GM19463 (cell line): ENCODE results near the gene MRPL36.
"Not testable (repeated sequence)": the region's sequence is repeated elsewhere in the genome, so short reads cannot be mapped to it uniquely, and the experiment has no call there.

Experiments
- ATAC-seq: cut with Tn5 transposase; IDR thresholded peaks from one replicate; pipeline ENCODE4 v1.9.1; 2021; ENCODE audit warnings: mild to moderate bottlenecking, moderate library complexity; ENCODE audit not compliant: unreplicated experiment

Gene MRPL36

DNA sequence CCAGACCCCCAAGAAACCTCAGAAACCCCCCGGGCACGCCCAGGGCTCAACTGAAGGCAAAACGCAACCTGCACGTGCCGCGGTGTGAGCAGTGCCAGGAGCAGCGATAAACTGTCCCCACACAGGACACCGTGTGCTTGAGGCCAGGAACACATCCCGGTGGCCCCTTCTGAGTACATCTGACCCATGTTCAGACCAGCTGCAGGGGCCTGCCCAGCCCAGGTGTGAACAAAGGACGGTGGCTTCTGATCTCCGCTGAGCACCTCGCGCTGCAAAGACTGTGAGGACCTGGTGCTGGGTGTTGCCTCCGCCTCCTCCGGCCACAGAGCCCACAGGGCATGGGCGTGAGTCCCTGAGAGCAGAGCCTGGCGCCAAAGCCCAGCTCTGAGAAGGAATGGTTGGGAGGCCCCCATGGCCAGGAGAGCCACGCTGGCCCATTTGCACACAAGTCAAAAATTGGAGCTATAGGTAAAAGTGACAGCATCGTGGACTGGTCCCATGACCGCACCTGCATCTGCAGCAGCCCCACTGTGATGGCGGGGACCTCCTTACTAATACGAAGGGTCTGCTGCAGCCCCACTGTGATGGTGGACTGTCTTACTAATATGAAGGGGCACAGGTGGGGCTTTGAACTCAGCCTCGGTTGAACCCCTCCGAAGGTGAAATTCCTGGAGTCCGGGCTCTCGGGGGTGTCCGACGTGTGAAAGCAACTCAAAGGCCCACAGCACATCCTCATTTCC is 33.0 kb upstream of the MRPL36 start:
- ATAC-seq: no peak

DNA sequence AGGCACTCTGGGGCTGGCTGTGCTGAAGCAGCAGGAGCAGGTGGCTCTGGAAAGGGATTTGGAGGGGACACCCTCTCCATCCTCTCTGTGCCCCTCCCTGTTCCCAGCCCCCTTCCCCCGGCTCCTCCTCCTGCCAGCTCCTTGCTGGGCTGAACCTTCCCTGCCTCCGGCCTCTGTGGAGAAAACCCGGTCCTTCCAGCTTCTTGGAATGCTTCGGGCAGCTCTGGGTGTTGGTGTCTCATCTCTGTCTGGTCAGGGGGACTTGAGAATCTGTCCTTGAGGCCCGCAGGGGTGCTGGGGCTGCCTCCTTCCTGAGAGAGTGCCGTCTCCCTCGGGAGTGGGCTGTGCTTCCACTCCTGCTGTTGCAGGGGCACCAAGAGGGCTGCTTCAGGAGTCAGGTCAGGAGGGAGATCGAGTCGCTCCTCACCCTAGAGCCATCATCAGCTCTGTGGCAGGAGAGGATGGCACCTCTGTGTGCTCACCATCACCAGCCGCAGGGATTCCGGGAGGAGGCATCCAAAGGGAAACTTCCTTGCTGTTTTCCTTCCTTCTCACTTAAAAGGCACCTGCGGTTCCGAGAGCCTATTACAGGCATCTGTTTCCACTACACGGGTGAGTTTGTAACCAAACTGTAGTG is 32.2 kb upstream of the MRPL36 start:
- no peak for ATAC-seq

- no peak for ATAC-seq
Measured at GRCh38 chr5:1831257-1831656, 31.6 kb upstream of the MRPL36 start.

DNA sequence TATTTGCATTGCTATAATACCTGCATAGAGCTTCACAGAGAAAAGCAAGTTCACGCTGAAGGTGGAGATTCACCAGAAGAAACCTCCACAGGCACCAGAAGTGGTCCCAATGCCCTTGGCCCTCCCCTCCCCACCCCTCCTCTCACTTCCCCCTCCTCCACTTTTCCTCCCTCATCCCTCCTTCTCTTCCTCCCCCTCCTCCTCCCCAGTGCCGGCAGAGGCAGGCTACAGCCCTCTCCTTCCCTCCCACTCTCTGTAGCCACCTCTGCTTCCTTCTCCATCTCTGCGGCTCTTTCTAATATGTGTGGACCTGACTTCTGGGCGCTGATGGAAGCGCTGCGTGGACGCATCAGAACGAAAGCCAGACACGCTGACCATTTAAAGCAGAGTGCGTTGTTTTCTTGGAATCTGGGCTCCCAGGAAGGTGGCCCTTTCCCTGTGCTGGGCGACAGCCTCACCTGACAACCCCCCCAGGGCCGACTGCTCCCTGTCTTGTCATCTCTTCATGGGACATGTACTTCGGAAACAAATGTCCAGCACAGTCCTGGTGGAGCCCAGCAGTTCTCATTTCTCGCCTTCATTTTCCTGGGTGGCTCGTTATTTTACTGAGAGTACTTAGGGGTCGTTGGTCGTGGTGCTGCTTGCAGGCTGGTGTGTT is 31.1 kb upstream of the MRPL36 start:
- no peak for ATAC-seq

- peak; percentile 68 for ATAC-seq
Measured at GRCh38 chr5:1827886-1828397, 28.3 kb upstream of the MRPL36 start.

DNA sequence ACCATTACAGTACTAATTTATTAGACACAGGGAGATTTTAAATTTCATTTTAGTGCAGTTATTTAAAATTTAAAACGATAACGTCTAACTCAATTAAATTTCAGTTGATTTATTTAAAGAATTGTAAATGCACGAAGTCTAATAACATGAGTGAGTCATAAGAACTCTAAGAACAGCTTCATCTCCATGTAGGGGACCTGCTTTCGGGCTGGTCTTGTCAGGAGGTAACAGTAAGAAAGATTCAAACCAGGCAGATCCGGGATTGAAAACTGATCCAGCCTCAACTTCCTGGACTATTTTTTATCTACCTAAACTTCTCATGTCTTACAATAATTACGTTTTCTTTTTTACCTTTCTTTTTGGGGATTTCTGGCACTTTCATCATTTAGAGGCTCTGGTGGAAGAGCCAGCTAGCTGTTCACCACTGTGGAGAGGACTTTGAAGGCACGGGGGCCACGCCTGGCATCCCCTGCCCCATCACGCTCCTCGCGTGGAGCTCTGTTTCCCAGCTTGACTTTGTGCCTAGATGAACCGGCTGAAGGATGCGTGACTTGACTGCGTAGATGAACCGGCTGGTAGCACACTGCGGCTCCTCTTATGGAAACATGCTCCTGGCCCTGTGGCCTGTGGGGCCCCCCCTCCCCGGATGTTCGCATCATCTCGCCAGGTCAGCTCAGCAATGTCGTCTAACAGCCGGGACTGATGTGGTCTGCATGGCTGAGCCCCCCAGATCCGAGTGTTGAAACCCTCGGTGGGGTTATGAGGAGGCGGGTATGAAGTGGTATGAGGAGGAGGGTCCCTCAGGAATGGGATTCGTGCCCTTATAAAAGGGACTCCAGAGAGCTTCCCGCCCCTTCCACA is 27.6 kb upstream of the MRPL36 start:
- ATAC-seq: no peak

DNA sequence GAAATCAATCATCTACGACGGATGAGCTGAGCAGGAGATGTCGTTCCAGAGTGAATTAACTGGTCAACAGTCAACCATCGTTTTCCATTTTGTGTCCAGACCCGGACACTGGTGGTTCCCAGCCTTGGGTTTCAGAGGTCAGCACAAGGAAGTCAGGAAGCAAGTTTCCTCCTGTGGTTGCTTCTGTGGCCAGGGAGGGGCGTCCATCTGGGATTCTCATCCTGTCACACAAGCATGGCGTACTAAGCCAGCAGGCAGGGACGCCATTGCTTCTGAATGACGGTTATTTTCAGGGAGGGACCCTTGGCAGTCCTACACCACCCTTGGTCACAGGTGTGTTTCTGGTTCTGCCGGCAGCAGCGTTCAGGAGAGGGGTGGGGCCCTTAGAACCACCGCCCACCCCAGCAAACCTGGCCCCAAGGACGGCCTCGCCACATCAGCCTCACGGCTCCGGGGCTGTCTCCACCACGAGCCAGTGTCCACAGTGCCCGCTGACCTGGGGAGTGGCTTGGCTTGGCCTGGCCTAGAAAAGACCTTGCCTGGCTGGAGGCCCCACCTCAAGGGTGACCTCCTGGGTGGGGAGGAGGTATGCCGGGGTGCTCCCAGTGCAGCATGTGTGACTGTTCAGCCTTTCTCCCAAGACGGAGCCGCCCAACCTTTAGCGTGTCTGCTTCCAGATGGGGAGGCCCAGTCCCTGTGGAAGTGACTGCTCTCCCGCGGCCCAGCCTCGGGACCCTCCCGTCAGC is 26.8 kb upstream of the MRPL36 start:
- ATAC-seq: no peak

- ATAC-seq: no peak
Measured at GRCh38 chr5:1824903-1825841, 25.5 kb upstream of the MRPL36 start.

DNA sequence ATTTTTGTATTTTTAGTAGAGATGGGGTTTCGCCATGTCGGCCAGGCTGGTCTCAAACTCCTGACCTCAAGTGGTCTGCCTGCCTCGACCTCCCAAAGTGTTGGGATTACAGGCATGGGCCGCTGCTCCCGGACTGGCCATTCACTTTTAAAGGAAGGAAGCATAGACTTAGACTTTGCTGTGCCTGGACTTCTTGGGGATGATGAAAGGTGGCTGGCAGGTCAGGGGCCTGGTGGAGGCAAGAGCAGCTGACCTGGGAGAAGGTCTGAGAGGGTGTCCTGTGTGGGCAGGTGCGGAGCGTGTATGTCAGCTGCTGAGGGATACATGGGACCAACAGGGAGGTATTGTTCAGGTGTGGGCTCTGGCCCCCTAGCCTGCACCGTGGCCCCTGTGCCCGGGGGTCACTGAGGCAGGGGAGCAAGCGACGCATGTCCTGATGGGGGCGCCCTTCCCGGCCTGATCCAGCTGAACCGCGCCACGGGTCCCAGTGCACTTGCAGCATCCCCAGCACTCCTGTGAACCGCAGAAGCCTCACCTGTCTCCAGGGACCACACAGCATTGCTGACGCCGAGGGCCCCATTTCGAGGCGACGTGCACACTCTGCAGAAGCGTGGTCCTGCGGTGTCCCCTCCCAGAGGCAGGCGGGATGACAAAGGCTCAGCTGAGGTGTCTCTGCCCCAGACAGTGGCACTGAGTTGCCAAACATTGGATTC is 24.6 kb upstream of the MRPL36 start:
- ATAC-seq: no peak

GRCh38 chr5:1823381-1824034 is 23.9 kb upstream of the MRPL36 start:
- no peak for ATAC-seq

- no peak for ATAC-seq
Measured at GRCh38 chr5:1821862-1822261, 22.2 kb upstream of the MRPL36 start.

DNA sequence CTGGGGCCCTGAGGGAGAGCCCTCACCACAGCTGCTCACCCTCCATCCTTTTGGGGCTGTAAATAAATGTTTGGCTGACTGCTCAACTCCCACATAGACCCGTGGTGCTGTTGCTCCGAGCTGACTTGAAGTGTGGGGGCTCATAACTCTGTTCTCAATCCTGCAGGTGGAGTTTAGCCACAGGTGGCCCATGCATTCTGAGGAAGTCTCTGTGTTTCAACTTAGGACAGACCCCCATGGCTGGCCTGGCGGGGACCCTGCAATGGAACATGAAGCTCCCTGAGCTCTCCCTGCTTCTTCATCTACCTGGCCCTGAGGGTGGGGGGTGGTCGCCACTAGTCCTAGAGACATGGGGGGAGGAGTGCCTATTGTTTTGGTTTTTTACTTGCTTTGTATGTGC is 21.3 kb upstream of the MRPL36 start:
- no peak for ATAC-seq

DNA sequence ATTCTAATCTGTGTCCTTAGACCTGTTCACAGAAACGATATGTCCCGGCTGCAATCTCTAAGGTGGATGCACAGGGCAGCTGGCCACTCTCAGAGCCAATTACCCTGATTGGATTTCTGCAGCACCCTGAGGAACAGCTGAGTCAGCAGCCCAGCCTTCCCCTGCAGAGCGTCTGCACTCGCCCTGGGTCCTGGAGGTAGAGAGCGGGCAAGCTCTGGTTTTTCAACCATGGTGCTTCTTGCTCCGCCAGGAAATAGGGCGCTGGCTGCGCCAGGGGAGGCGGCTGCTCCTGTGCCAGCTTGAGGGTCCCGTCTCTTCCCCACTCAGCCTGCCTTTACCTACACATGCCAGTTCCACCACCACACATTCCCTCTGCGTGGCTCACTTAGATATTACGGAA is 20.7 kb upstream of the MRPL36 start:
- no peak for ATAC-seq

DNA sequence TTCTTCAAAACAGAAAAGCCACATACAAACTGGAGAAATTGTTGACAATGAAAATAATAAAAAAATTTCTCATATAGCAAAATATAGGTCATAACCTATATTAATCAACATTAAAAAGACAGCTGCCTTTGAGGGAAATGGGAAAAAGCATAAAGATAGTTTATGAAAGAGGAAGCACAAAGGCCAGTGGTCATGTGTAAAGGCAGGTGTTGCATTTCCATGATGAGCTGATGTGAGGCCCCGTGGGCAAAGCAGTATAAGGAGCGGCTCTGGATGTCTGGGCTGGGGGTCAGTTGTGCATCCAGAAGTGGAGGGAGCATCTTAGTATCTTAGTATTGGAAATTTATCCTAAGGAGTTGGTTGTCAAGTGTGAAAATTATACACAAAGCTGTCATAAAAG is 19.8 kb upstream of the MRPL36 start:
- no peak for ATAC-seq

- no peak for ATAC-seq
Measured at GRCh38 chr5:1818784-1819183, 19.1 kb upstream of the MRPL36 start.

DNA sequence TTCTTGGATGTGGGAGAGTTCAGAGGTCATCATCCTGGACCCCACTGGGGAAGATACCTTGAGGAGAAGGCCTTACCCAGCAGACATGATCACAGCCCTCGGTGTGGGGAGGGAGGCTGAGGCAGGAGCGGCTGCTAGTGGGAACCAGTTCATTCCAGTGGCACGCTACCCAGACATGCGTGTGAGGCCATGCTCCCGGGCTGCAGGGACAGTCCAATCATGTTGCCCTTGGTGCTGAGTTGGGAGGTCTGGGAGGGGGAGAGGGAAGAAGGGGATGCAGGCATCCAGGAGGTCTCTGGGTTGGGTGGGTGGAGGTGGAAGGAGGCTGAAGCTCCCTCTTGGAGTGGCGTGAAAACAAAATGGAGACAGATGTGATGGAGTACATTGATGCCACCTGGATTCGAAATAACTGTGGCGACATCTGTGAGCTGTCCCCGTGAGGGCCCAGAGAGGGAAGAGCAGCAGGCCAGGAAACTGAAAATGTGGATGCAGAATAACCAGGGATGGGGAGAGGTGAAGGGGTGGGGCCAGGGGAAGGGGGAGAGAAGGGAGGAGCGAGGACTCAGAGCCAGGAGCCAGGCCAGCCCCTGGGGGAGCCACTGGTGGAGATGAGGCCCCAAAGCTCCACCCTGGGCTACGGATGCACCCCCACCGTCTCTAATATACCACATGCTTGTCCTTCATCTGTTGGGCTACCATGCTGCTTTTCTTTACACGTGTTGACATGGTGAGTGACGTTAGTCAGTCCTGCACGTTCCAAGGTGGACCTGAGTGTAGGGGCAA is 17.8 kb upstream of the MRPL36 start:
- ATAC-seq: no peak

- not testable (repeated sequence) for ATAC-seq
Measured at GRCh38 chr5:1816495-1817089, 17.0 kb upstream of the MRPL36 start.
